IPS-18c (cell line): ENCODE data around the gene ANGPT4.

Experiments used
- H3K4me3 ChIP-seq: 2 replicates; pipeline ENCODE4 v1.7.0; 2013; ENCODE audit warnings: low read depth, mild to moderate bottlenecking, low read length, moderate library complexity; ENCODE audit not compliant: insufficient read depth
- H3K9me3 ChIP-seq: one replicate; pipeline ENCODE4 v1.6.1; 2013; ENCODE audit warnings: mild to moderate bottlenecking, low read length, moderate library complexity; ENCODE audit not compliant: control insufficient read depth, insufficient read depth

The ANGPT4 gene

DNA sequence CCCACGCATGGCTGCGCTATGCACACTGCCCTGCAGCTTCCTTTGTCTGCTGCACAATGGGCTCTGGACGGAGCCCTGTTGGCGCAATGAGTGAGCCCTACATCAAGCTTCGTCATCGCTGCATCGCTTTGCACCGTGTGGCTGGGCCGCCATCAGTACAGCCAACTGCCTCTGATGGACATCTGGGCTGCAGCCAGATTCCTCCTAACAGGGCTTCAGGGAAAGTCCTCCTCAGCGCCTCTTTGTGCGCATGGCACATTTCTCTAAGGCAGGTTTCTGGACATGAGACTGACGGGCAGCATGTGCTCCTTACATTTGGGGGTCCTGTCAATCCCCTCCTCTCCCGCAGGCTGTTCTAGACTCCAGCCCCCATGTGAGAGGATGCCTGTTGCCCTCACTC, 29.7 kb upstream of the ANGPT4 start:
- Histone ChIP-seq H3K9me3 (no peaks in the 10 kb centered on the region), H3K4me3 (no peak overlapping the region)

GRCh38 chr20:944774-945410, 28.8 kb upstream of the ANGPT4 start:
- no peak overlapping the region for H3K4me3 ChIP-seq
- H3K9me3 ChIP-seq = no peaks in the 10 kb centered on the region

DNA sequence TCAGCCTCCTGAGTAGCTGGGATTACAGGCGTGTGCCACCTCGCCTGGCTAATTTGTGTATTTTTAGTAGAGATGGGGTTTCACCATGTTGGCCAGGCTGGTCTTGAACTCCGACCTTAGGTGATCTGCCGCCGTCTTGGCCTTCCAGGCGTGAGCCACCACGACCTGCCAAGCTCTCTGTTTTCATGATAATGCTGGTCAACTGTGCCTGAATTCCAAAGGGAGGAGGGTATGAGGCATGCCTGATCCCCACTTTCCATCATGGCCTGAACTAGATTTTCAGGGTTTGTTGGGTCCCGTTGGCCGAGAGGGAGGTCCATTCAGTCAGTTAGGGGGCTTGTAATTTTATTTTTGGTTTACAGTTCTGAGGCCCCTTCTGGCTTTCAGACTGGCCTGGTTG, 28.0 kb upstream of the ANGPT4 start:
- Histone ChIP-seq H3K4me3 (no peak overlapping the region), H3K9me3 (no peaks in the 10 kb centered on the region)

DNA sequence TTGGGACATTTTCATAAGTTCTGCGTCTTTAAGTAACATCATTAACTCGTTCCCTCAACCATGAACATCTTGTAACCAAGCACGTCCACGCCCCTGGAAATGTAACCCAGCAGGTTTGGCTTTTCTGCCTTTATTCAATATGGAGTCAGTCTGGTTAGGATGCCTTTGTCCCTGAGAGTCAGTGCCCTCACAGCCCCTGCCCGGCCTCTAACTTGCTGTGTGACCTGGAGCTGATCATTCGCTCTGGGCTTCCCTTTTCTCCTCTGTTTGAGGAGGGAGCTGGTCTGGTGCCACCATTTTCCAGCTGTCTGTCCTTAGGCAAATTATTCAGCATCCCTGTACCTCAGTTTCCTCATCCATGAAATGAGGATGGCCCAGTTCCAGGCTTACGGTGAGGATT, 26.5 kb upstream of the ANGPT4 start:
- Histone ChIP-seq H3K9me3 (no peaks in the 10 kb centered on the region), H3K4me3 (no peak overlapping the region)

DNA sequence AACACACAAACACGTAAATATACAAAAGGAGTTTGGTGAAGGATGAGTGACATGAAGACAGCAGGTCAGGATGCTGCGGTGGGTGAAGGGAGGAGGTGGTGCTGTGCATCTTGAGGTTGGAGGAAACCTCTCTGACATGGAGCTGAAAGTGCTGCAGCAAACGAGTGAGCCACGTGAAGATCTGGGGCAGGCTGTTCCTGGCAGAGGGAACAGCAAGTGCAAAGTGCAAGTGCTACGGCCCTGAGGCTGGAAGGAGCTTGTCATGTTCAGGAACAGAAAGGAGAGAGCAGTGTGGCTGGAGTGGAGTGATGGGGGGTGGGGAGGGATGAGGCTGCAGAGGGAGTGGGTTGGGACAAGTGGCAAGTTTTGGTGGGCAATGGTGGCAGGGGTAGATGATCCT, 24.8 kb upstream of the ANGPT4 start:
- Histone ChIP-seq H3K9me3 (no peaks in the 10 kb centered on the region), H3K4me3 (no peak overlapping the region)

DNA sequence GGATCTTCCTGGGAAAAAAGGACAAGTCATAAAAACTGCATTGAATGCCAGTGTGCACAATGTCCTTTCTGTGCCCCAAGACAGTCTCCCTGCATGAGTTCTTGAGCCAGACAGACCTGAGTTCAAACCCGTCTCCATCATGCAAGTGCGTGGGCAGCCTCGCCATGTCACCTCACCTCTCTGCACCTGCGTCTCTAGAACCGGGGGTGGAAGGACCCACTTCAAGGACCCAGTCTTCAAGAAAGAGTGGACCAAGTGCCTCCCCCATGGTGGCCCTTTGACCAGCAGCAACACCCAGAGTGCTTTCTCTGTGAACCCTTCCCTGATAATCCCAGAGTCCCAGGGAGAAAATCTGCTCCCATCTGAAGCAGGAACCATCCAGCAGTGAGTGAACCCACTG, 23.5 kb upstream of the ANGPT4 start:
- H3K9me3 ChIP-seq = no peaks in the 10 kb centered on the region
- H3K4me3 ChIP-seq = no peak overlapping the region

DNA sequence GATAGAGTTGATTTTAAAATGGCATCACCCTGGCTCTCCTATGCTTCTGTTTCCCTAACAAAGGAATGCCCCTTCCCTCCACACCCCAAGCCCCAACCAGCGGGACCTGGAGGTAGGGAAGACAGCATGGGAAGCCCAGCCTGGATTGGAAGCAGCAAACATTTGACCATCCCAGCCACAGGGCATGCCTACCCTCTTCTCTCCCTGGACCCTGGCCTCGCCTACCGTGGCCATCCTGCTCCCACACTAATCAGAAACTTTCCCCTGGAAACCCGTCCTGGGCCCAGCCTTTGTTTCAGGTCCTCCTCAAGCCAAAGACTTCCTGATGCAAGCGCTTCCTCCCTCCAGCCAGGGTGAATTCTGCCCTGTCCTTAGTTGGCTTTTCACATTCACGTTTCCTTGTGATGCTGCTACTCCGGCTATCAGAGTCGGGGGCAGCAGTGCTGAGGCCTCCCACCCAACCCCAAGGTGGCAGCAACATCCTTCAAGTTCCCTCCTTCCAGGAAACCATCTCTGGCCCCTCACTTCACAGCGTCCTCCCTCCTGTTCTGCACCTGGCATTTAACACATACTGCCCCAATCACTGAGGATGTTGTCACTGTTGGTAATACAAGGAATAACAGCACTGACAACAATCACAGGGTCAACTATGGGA, 18.2 kb upstream of the ANGPT4 start:
- Histone ChIP-seq H3K9me3 (peaks cover 6% of the 10 kb centered on the region), H3K4me3 (no peak overlapping the region)

GRCh38 chr20:933029-933428, 16.9 kb upstream of the ANGPT4 start:
- H3K9me3 ChIP-seq = peaks cover 6% of the 10 kb centered on the region
- no peak overlapping the region for H3K4me3 ChIP-seq

GRCh38 chr20:931401-931800, 15.3 kb upstream of the ANGPT4 start:
- Histone ChIP-seq H3K9me3 (peaks cover 6% of the 10 kb centered on the region), H3K4me3 (no peak overlapping the region)

DNA sequence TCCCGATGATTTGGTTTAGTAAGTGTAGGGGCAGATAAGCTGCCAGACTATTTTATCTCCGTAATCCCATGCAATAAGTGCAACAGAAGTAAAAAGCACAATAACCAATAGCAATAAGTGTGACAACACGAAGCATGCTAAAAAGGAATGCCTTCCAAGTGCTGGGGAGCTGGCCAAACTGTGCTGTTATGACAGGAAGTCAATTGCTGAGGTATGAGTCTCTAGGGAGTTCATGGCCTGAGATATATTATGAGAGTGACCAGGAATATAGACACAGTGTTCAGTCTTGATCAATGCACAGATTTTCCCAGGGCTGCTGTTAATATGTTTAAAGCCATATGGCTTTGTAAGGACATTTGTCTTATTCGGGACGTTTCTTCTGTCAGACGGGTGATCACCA, 10.5 kb upstream of the ANGPT4 start:
- Histone ChIP-seq H3K9me3 (peaks cover under 1% of the 10 kb centered on the region), H3K4me3 (no peak overlapping the region)

- Histone ChIP-seq H3K4me3 (no peak overlapping the region), H3K9me3 (no peaks in the 10 kb centered on the region)
Measured at GRCh38 chr20:925516-925915, 9.4 kb upstream of the ANGPT4 start.

DNA sequence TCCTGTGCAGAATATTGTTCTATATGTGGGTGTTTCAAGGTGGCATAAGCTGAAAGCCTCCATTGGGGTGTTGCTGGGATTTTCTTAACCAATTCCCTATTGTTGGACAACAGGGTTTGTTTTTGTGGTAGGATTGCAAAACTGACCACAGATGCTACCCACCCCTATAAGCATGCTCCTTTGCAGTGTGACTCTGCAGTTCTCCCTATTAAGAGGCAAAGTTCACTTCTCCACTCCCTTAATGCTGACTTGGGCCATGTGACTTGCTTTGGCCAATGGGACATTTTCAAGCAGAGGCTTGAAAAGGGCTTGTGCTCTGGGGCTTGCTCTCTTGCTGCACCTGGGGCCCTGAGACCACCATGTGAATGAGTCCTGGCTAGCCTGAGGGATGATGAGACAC, 8.5 kb upstream of the ANGPT4 start:
- H3K4me3 ChIP-seq = no peak overlapping the region
- no peaks in the 10 kb centered on the region for H3K9me3 ChIP-seq

- H3K4me3 ChIP-seq = no peak overlapping the region
- no peaks in the 10 kb centered on the region for H3K9me3 ChIP-seq
Measured at GRCh38 chr20:922781-923180, 6.6 kb upstream of the ANGPT4 start.

GRCh38 chr20:921068-921467, 4.9 kb upstream of the ANGPT4 start:
- H3K4me3 ChIP-seq = no peak overlapping the region
- H3K9me3 ChIP-seq = no peaks in the 10 kb centered on the region

DNA sequence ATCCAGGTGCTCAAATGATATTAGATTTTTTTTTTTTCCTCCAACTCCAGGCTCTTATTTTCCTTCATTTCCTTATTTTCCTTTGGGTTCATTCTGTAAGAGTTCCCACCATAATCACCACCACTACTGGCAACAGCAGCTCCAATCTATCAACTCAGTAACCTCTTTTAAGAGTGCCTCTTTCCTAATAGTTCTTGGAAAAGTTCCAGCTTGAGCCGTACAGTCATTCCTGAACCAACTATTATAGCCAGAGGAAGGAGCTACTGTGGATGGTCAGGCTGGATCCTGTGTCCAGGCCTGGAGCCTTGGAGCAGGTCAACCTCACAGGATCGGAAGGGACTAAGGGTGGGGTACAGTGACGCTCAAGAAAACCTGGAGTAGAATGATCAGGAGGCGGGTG, 4.2 kb upstream of the ANGPT4 start:
- no peaks in the 10 kb centered on the region for H3K9me3 ChIP-seq

GRCh38 chr20:919491-919916, 3.4 kb upstream of the ANGPT4 start:
- no peaks in the 10 kb centered on the region for H3K9me3 ChIP-seq
- no peak overlapping the region for H3K4me3 ChIP-seq

More for the DNA sequence above, 4.2 kb upstream of the ANGPT4 start:
- no peak overlapping the region for H3K4me3 ChIP-seq

DNA sequence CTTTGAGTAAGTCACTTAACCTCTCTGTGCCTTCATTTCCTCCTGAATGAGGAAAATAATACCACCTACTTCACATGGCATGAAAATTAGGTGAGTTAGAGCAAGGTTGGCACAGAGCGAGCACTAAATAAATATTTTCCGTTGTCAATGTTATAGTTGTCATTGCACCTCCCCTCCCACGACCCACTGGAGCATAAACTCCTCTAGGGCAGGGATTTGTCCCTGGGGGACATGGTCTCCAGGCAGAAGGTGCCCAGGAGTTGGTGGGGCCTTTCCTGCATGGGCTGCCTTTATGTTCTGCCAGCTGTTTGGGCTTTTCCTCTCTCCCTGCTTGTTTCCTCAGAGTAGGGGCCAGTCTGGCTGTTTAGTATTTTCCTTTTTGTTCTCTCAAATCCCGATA, 1.3 kb upstream of the ANGPT4 start:
- no peaks in the 10 kb centered on the region for H3K9me3 ChIP-seq

DNA sequence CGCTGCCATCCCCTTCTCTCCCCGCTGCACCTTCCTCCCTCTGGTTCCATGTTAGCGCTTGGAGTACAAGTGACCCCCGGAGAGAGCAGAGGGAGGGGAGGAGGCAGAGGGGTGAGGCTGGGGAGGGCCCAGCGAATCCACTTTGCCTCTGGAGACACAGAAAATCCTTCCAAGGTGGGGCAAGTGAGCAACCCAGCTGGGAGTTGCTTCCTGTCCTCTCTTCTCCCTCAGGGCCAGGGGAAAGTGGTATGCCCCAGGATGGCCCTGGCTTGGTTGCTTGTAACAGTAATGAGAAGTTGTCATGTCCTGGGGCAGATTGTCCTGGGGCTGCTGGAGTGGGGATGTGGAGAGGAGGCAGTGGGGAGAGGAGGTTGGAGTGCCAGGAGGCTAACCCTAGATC, 691 bp upstream of the ANGPT4 start:
- H3K4me3 ChIP-seq = peak overlapping the region; percentile 3; the same call in 1 of the 2 replicates
- H3K9me3 ChIP-seq = no peaks in the 10 kb centered on the region

More for the DNA sequence above, 1.3 kb upstream of the ANGPT4 start:
- no peak overlapping the region for H3K4me3 ChIP-seq
